ENCODE data around the gene WFDC1.

DNA sequence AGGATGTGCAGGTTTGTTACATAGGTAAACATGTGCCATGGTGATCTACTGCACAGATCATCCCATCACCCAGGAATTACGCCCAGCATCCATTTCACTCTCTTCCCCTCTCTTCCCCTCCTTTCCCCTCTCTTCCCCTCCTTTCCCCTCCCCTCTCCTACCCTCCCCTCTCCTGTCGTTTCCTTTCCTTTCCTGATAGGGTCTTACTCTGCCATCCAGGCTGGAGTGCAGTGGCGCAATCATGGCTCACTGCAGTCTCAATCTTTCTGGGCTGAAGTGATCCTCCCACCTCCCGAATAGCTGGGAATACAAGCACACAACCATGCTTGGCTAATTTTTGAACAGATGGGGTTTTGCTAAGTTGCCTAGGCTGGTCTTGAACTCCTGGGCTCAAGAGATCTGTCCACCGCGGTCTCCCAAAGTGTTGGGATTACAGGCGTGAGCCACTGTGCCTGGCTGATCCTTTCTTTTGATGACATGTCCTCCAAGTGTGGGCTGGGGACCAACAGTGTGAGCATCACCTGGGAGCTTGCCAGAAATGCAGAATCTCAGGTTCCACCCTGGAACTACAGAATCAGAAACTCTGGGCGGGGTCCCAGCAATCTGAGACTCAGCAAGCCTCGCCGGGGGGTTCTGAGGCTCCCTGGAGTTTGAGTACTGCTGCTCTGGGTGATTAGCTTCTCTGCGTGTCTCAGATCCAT lies 84.5 kb downstream of the WFDC1 start:
- TF ChIP-seq CTCF (conservative IDR thresholded peaks at IDR 0.05; ENCODE audit: low read depth in 2 of 2), result no peak
- TF ChIP-seq REST (IDR thresholded peaks at IDR 0.05; ENCODE audit: unreplicated experiment), result no peak
- no peak for TF ChIP-seq EZH2 (IDR thresholded peaks at IDR 0.05; ENCODE audit: low read depth, unreplicated experiment)
